D721Med (cell line): ENCODE data around the gene MCTP1.

Source experiments
- DNase-seq: peaks from one replicate; pipeline ENCODE4 v3.0.0; 2011; ENCODE audit warnings: low spot score; ENCODE audit not compliant: insufficient read length
- FAIRE-seq: peaks from 2 replicates; lab custom pipeline; 2011; peaks lifted over from hg19 to GRCh38; lab: Jason Lieb, UNC
- TF ChIP-seq, protein P1 (sequence below): IDR thresholded peaks from 2 replicates; pipeline ENCODE4 v1.5.1; 2012; ENCODE audit warnings: mild to moderate bottlenecking, control low read depth; ENCODE audit not compliant: insufficient read depth; ENCODE audit errors: missing control alignments

The MCTP1 gene

DNA sequence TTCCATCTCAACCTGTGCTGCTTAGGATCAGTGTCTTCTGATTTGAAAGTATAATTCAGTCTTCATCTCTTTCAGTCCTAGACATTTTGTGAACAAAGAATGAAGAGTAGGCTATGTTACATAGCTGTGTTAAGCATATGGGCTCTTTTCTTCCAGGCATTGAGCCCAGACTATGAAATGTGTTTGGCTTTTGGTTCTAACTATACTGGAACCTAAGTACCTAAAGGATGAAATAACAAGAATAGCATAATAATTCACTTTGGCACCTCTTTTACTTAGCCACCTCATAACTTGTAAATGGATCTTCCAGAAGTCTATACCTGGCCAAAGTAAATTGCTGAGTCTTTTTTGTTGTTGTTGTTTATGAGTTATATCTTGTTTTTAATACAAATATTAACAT lies 595.0 kb downstream of the MCTP1 start:
- FAIRE-seq = no peak
- TF ChIP-seq, protein P1, sequence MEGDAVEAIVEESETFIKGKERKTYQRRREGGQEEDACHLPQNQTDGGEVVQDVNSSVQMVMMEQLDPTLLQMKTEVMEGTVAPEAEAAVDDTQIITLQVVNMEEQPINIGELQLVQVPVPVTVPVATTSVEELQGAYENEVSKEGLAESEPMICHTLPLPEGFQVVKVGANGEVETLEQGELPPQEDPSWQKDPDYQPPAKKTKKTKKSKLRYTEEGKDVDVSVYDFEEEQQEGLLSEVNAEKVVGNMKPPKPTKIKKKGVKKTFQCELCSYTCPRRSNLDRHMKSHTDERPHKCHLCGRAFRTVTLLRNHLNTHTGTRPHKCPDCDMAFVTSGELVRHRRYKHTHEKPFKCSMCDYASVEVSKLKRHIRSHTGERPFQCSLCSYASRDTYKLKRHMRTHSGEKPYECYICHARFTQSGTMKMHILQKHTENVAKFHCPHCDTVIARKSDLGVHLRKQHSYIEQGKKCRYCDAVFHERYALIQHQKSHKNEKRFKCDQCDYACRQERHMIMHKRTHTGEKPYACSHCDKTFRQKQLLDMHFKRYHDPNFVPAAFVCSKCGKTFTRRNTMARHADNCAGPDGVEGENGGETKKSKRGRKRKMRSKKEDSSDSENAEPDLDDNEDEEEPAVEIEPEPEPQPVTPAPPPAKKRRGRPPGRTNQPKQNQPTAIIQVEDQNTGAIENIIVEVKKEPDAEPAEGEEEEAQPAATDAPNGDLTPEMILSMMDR = no peak
- no peak for DNase-seq

GRCh38 chr5:94682814-94683520 lies 601.9 kb downstream of the MCTP1 start:
- FAIRE-seq = no peak
- TF ChIP-seq, protein P1 = no peak

DNA sequence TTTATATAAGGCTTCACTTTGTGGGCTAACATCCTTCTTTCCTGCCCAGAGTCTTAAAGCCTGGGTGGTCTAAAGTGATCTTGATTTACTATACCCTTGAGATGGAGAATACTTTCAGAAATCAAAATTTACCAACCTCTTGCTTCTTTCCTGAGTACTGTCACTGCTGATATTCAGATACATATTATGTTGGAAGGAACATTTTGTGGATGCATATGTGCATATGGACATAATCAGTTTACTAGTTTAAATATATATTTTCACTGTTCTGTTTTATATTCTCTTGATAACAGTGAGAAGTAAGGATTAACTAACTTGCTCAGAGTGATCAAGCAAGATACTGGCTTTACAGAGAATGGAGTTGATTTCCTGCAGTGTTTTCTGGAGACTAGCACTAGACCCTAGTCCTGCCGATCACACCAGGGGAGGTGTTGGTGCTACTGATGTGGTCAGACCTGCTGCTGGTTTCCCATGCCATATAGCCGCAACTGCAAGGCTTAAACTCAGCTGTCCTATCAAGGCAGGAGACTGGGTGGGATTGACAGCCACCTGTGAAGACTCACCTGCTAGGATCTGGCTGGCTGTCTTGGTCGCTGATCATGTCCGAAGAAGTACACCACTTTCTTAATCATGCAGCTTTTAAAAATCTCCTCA lies 608.8 kb downstream of the MCTP1 start:
- DNase-seq (no peak), FAIRE-seq (no peak)
- TF ChIP-seq, protein P1 = no peak

More at GRCh38 chr5:94682814-94683520, 601.9 kb downstream of the MCTP1 start:
- DNase-seq = no peak

DNA sequence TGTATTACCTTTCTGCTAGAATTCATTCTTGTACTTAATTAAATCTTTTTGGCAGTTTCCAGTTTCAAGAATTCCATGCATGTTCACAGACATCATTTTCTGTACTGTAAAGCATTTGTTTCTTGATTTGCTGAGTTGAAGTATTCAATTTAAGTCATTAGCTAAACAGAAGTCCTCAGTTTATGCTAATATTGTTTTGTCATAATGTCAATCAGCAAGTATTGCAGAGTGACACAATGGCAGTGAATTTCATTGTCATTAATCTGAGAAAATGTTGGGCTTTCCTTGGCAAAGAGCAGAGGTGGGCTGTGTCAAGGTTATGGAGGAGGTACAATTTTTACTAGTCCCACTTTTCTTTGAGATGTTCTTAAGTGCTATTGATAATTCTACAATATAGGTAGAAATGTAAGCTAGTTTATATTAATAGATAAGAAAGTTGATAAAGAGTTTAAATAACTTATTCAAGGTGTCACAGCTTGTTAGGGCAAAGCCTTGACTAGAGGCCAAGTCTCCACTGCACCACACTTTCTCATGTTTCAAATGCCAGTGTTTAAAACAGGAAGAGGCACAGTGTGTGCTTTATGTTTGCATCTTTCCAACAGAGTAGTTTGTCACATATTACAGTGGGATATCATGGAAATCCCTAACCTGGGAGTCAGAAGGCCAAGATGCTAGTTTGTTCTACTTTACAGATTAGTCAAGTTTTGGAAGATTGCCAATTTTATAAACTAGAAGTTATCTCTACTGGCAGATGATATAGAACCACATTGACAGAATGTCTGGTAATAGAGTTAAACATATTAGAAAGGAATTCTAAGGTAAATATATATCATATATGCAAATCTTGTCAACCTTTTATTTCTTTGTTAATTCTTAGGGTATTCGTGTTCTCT lies 610.2 kb downstream of the MCTP1 start:
- TF ChIP-seq, protein P1 = no peak
- no peak for DNase-seq
- no peak for FAIRE-seq

DNA sequence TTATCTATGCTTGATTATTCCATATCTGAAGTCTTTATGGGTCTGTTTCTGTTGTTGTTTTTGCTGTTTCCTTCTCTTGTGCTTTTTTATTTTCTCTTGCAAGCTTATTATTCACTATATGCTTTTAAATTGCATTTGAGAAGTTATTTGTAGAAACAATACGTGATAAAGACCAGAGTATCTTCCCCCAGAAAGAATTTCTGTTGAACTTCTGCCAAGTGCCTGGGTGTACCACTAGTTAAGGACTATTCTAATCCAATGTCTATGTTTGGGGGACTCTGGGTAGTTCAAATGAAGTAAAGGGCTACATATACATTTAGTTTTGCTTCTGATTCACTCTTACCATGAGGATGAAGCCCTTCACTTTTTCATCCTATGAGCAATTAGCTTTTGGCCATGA lies 612.1 kb downstream of the MCTP1 start:
- DNase-seq (no peak), FAIRE-seq (no peak)
- TF ChIP-seq, protein P1 = no peak

- TF ChIP-seq, protein P1 = no peak
- FAIRE-seq = no peak
Observed at GRCh38 chr5:94670726-94671125, 614.2 kb downstream of the MCTP1 start.

More at GRCh38 chr5:94670726-94671125, 614.2 kb downstream of the MCTP1 start:
- DNase-seq = no peak
